Right cardiac atrium (tissue), 5 donors: Measurements from ENCODE around the gene NCKAP5. TPM values are rescaled to one million over a fixed set of nuclear protein-coding genes. Genes with fewer than 3 reads are reported as not detected.

ENCODE experiments used
- ATAC-seq, 2 donors: fragments of 200-7000 bp; cut with Tn5 transposase; one replicate each; pipeline versions ENCODE4 v1.8.0 to v1.9.1; 2020; ENCODE audit warnings: moderate library complexity in 2 of 2, mild to moderate bottlenecking in 1 of 2
- DNase-seq, 3 donors: peaks; one replicate each; pipeline ENCODE4 v3.0.0-alpha.2; 2020
- H3K27ac ChIP-seq: one replicate; pipeline ENCODE4 v1.5.1; 2013; ENCODE audit warnings: mild to moderate bottlenecking, low read length, control low read depth, moderate library complexity
- H3K27me3 ChIP-seq: one replicate; pipeline ENCODE4 v1.6.1; 2013; ENCODE audit not compliant: control insufficient read depth, insufficient read depth
- H3K4me1 ChIP-seq: one replicate; pipeline ENCODE4 v1.6.1; 2013; ENCODE audit warnings: low read length; ENCODE audit not compliant: control insufficient read depth, insufficient read depth
- H3K4me3 ChIP-seq: one replicate; pipeline ENCODE4 v1.5.1; 2013; ENCODE audit warnings: low read length, control low read depth
- H3K9me3 ChIP-seq: one replicate; pipeline ENCODE4 v1.6.1; 2013; ENCODE audit warnings: low read length; ENCODE audit not compliant: control insufficient read depth
- WGBS: extraction: QIAGEN DNeasy Blood & Tissue Kit; methylation state at CpG from one replicate; pipeline ENCODE4 v1.1.7; 2013; 5-methylcytosine and 5-hydroxymethylcytosine counted together
- intact Hi-C, 4 donors: fragments of 100-400 bp; cut with DNase I; formaldehyde crosslinking; loops; one replicate each; pipeline versions ENCODE4 v1.11.0 to v1.14.0; 2022 to 2023
- polyA plus RNA-seq: library from polyadenylated mRNA; stranded (reverse); fragments of 200-250 nt; gene quantifications from one replicate; pipeline ENCODE4 v1.2.3, GENCODE V29; 2013
- total RNA-seq, 4 donors: library from RNA; stranded (reverse); fragmentation: NEBNext Ultra II Directional; extraction: Animal tissue kit (Norgen Biotek cat#: 25700); gene quantifications; one replicate each; pipeline ENCODE4 v1.2.1, GENCODE V29; 2021
- donor health status: healthy with polysubstance abuse.
- donor health status: DM: no; HTN: yes; CAD: no.
- donor health status: DM: no; HTN: no; CAD: no.
- donor health status: DM: no; HTN: yes; CAD: no; lungs with severe emphysema.
- donor health status: DM: yes; HTN: yes; CAD: no.

NCKAP5 gene
- total and polyA plus RNA-seq, 5 donors = 3.8 to 11.1 (median 7.3) TPM

DNA sequence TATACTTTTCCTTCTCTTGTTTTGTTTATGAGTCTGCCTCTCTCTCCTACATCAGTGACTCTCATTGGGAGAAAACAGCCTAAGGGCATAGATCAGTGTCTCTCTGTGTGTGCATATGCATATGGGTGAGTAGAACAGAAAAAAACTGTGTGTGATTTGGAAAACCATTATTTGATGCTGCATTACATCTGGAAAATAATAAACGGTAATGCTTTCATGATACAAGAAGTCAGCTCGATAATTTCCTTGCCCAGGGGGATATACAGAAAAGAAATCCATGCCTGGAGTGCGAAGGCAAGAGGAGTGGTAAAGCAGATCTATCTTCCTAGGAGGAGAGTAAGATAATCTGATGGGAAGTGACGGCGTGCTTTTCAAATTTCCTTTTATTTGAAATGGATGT lies 676.8 kb downstream of the NCKAP5 start:
- ATAC-seq (no peak), DNase-seq (no peak)
- H3K27me3 ChIP-seq = no peaks in the 10 kb centered on the region
- intact Hi-C loops = no loop called here
- no peak overlapping the region for H3K27ac ChIP-seq
- no peaks in the 10 kb centered on the region for H3K4me1 ChIP-seq
- H3K9me3 ChIP-seq = no peaks in the 10 kb centered on the region
- 83% methylated on average over 5 of the region's 5 CpGs for WGBS
- no peak overlapping the region for H3K4me3 ChIP-seq

DNA sequence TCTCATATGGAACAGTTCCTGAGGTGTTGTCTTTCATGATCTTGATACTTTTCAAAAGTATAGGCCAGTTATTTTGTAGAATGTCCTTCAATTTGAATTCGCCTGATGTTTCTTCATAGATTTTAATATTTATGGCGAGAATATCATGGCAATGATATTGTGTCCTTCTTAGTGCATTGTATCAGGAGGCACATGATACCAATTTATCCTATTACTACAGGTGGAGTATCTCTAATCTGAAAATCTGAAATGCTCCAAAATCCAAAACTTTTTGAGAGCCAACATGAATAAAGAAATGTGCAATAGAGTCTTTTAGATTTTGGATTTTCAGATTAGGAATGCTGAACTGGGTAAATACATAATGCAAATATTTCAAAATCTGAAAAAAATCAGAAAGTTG lies 681.7 kb downstream of the NCKAP5 start:
- intact Hi-C loops = no loop called here
- peaks cover 1% of the 10 kb centered on the region for H3K9me3 ChIP-seq
- WGBS = 94% methylated on average over 2 of the region's 2 CpGs
- H3K27ac ChIP-seq = no peak overlapping the region
- no peaks in the 10 kb centered on the region for H3K4me1 ChIP-seq
- DNase-seq (no peak), ATAC-seq (no peak)
- H3K27me3 ChIP-seq = no peaks in the 10 kb centered on the region
- no peak overlapping the region for H3K4me3 ChIP-seq

DNA sequence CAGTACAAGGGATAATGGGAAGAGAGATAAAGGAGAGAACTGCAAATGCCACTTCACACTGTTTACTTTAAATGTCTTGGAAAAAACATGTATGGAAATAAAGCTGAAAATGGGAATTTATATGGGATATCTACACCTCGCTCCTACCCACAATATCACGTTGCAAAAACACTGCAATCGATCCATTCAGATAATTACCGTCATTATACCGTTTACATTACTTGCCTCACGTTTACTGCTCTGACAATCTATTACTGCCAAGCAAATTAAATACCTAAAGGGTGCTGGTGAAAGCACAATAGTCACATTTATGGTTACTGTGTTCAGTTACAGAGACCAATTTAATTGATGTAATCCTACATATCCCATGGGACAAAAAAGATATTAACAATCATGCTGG lies 683.6 kb downstream of the NCKAP5 start:
- H3K27ac ChIP-seq = no peak overlapping the region
- intact Hi-C loops = no loop called here
- DNase-seq (no peak), ATAC-seq (no peak)
- H3K4me3 ChIP-seq = no peak overlapping the region
- 78% methylated on average over 6 of the region's 6 CpGs for WGBS
- no peaks in the 10 kb centered on the region for H3K27me3 ChIP-seq
- peaks cover 1% of the 10 kb centered on the region for H3K9me3 ChIP-seq
- no peaks in the 10 kb centered on the region for H3K4me1 ChIP-seq

DNA sequence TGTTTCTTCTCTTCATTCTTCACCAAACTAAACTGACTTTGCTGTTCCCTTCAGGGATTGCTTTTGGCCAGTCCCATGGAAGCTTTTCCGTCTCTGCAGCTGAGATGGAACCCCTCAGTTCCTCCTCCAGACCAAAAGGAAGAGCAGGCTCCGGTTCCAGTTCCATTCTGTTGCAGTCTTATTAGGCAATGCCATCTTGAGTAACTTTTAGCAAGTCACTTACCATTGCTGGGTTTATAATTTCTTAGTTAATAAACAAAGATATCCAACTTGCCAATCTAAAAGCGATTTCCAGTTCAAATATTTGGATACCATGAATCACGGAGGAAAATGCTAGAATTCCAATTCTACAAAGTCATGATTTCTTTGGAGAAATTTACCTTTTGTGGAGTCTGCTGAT lies 684.0 kb downstream of the NCKAP5 start:
- Histone ChIP-seq H3K9me3 (peaks cover 1% of the 10 kb centered on the region), H3K27me3 (no peaks in the 10 kb centered on the region), H3K27ac (no peak overlapping the region), H3K4me1 (no peaks in the 10 kb centered on the region), H3K4me3 (no peak overlapping the region)
- intact Hi-C loops = no loop called here
- DNase-seq (no peak), ATAC-seq (no peak)
- 84% methylated on average over 4 of the region's 4 CpGs for WGBS

DNA sequence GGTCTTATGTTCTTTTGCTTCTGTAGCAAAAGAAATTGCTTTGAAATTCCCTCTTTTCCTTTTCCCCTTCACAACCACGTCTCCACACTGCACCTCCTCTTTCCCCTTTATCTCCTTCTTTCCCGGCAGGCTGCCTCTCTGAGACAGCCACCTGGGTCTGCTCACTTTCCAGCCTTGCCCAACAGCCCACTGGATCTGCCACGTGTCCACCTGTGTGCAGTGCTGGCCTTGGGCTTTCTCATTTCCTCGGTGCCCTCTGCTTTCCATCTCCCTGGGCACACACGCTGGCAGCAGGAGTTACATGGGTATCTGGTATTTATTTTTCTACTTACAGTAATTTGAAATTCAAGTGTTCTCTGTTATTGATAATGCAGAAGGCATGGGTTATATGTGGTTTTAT lies 684.8 kb downstream of the NCKAP5 start:
- WGBS = 72% methylated on average over 5 of the region's 5 CpGs
- Histone ChIP-seq H3K27ac (no peak overlapping the region), H3K9me3 (peaks cover 1% of the 10 kb centered on the region), H3K27me3 (no peaks in the 10 kb centered on the region), H3K4me3 (no peak overlapping the region), H3K4me1 (no peaks in the 10 kb centered on the region)
- intact Hi-C loops = no loop called here
- DNase-seq (no peak), ATAC-seq (no peak)

DNA sequence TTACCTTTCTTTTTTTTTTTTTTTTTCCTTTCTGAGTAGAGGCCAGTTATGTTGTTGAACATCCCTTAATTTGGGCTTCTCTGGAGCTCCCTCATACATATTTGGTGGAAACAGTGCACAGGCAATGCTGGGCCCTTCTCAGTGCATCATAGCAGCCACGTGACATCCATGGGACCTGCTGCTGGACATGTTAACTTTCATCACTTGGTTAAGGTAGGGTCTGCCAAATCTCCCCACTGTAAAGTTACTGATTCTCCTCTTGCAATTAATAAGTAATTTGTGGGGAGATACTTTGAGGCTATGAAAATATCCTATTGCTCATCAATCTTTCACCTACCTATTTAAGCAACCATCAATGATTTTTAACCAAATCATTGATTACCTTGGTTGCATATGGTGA lies 686.7 kb downstream of the NCKAP5 start:
- WGBS = 84% methylated on average over 1 of the region's 1 CpG

DNA sequence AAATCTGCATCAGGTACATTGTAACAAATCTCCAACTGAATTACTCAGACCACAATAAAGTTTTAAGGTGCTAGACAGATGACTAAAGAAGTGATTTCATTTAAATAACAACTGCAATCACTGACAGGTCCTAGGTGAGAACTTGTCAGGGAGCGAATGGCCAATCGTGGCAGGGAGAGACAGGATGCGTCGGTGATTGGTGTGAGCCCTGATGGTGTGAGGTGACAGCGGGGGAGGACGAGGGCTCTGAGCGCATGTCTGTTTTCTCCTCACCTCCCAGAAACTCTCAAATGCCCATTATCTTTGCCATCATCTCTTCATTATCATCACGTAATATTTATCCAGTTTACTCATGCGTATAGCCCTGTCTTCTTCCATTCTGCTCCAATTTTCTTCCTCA lies 690.3 kb downstream of the NCKAP5 start:
- WGBS = 85% methylated on average over 9 of the region's 9 CpGs
- intact Hi-C loops = no loop called here
- DNase-seq = no peak

More for the DNA sequence above, 686.7 kb downstream of the NCKAP5 start:
- no peak overlapping the region for H3K27ac ChIP-seq
- ATAC-seq (no peak), DNase-seq (no peak)
- no peak overlapping the region for H3K4me3 ChIP-seq
- H3K9me3 ChIP-seq = peaks cover 1% of the 10 kb centered on the region
- H3K27me3 ChIP-seq = no peaks in the 10 kb centered on the region
- intact Hi-C loops = no loop called here
- no peaks in the 10 kb centered on the region for H3K4me1 ChIP-seq

DNA sequence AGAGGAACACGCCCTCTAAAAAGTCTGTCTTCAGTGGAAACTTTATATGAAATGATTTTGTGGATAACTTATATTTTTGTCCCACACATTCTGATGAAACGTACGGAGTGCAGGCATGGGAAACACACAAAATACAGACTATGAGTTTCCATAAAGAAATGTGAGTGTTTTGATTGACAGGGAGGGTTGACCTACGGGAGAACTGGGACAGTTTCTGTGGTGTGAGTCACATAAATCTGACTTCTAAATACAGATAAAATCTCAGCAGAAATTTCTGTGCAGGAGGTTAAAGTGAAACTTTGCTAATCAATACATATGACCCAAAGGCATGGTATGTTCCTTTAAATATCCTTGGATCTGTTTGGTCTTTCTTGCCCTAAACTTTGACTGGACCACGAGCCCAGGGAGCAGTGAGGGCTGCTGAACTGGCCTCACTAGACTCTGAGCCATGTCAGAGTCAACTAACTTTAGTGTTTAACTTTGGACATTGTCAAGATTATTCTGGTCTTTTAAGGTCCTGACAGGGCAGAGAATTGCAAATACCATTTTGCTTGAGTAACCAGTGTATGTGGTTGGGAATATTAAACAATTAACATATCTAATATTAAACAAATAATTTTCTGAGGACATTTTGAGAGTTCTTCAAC lies 691.4 kb downstream of the NCKAP5 start:
- no peak for DNase-seq
- intact Hi-C loops = no loop called here
- no peaks in the 10 kb centered on the region for H3K9me3 ChIP-seq
- no peaks in the 10 kb centered on the region for H3K27me3 ChIP-seq
- no peaks in the 10 kb centered on the region for H3K4me1 ChIP-seq
- ATAC-seq = no peak
- WGBS = 83% methylated on average over 5 of the region's 5 CpGs
- no peak overlapping the region for H3K4me3 ChIP-seq
- no peak overlapping the region for H3K27ac ChIP-seq

More for the DNA sequence above, 690.3 kb downstream of the NCKAP5 start:
- H3K27me3 ChIP-seq = no peaks in the 10 kb centered on the region
- no peak overlapping the region for H3K27ac ChIP-seq
- no peak for ATAC-seq
- H3K9me3 ChIP-seq = no peaks in the 10 kb centered on the region
- no peak overlapping the region for H3K4me3 ChIP-seq
- no peaks in the 10 kb centered on the region for H3K4me1 ChIP-seq

DNA sequence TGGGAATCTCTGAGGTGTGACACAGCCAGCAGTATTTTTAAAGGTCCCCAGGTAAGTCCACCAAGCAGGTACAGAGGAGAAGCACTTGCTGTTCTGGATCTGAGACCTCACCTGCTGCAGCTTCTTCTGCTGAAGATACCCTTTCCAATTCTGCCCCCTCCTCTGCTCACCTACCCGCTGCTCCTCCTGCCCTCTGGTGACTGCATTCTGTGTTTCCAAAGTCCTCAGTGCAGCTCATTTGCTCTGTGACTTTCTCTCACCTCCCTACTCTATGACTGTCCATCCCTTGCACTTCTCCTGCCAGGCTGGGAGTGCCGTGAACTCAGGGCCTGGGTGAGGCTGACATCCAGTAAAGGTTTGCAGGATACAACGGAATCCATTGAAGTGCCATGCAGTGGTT lies 693.1 kb downstream of the NCKAP5 start:
- intact Hi-C loops = no loop called here
- H3K9me3 ChIP-seq = no peaks in the 10 kb centered on the region
- H3K4me3 ChIP-seq = no peak overlapping the region
- WGBS = 94% methylated on average over 3 of the region's 3 CpGs
- H3K4me1 ChIP-seq = no peaks in the 10 kb centered on the region
- DNase-seq (no peak), ATAC-seq (no peak)
- no peaks in the 10 kb centered on the region for H3K27me3 ChIP-seq
- no peak overlapping the region for H3K27ac ChIP-seq

DNA sequence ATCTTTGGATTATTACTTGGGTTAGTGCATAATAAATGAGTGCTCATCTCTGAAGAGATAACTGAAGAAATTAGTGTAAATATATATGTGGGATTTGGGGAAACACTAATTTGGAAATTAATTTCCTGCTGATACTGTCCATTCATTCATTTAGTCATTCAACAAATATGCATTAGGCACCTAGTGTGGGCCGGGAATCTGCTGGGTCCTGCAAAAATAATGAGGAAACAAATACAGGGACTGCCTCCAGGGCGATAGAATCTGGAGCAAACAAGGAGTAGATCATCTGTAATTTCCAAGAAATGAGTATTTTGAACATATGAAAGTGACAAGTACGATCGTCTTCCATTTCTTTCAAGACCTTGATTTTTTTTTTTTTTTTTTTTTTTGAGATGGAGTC lies 694.5 kb downstream of the NCKAP5 start:
- Histone ChIP-seq H3K27ac (no peak overlapping the region), H3K4me1 (no peaks in the 10 kb centered on the region), H3K4me3 (no peak overlapping the region), H3K9me3 (no peaks in the 10 kb centered on the region), H3K27me3 (no peaks in the 10 kb centered on the region)
- DNase-seq (no peak), ATAC-seq (no peak)
- 93% methylated on average over 4 of the region's 4 CpGs for WGBS
- intact Hi-C loops = no loop called here

DNA sequence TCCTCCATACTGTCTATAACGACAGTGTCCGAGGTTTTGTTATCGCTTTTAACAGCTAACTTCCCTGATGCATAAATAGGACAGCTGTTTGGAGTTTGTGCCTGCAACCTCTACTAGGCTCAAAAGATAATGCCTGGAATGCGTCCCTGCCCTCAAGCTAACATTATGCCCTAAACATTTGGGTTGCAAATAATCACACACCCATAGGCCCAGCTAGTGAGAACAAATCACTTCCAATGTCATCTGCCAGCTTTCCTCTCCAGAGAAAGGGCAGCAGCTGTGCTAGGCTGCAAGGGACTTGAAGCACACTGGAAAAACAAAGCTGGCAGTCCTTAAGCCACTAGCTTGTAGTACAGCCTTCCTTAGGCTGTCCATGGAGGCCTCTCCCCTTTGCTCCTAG lies 696.4 kb downstream of the NCKAP5 start:
- DNase-seq = no peak
- no peaks in the 10 kb centered on the region for H3K4me1 ChIP-seq
- no peaks in the 10 kb centered on the region for H3K27me3 ChIP-seq
- no peak overlapping the region for H3K4me3 ChIP-seq
- intact Hi-C loops = no loop called here
- WGBS = 29% methylated on average over 4 of the region's 4 CpGs
- no peaks in the 10 kb centered on the region for H3K9me3 ChIP-seq
- ATAC-seq = no peak
- H3K27ac ChIP-seq = no peak overlapping the region

DNA sequence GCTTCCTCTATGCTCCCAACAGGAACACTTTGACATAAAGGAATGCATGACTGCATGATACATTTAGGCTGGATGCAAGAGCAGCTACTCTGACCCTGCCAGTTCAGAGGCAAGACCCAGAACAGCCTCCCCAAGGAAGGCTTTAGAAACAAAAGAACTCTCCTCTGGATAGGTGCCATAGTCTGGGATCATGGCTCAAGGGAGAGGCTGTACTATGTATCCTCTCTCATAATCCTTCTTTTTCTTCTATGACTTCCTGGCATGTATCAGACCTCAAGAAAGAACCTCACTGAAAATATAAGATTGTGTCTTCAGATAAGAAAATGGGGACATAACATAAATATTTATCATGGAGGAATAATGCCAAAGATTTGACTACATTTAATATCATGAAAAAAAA lies 704.3 kb downstream of the NCKAP5 start:
- Histone ChIP-seq H3K9me3 (no peaks in the 10 kb centered on the region), H3K4me3 (no peak overlapping the region), H3K4me1 (no peaks in the 10 kb centered on the region), H3K27me3 (no peaks in the 10 kb centered on the region), H3K27ac (no peak overlapping the region)
- ATAC-seq = no peak
- DNase-seq = no peak
- intact Hi-C loops = no loop called here
